HEK293T (cell line): ENCODE measurements around the gene UGT1A5.

Experiments used
- ARNT ChIP-seq: fragments of 450-650 bp; IDR thresholded peaks from 2 replicates; pipeline ENCODE4 v1.6.1; 2017; ENCODE audit warnings: mild to moderate bottlenecking
- BHLHE40 ChIP-seq: fragments of 450-650 bp; IDR thresholded peaks from 2 replicates; pipeline ENCODE4 v1.6.1; 2016; ENCODE audit warnings: mild to moderate bottlenecking, moderate library complexity, borderline replicate concordance
- CTBP1 ChIP-seq: fragments of 450-650 bp; IDR thresholded peaks from 2 replicates; pipeline ENCODE4 v1.6.1; 2016; ENCODE audit warnings: borderline replicate concordance
- ELF4 ChIP-seq: fragments of 450-650 bp; IDR thresholded peaks from 2 replicates; pipeline ENCODE4 v1.6.1; 2017; ENCODE audit warnings: antibody characterized with exemption
- FOXA1 ChIP-seq: fragments of 450-650 bp; IDR thresholded peaks from 2 replicates; pipeline ENCODE4 v1.6.1; 2016; ENCODE audit warnings: mild to moderate bottlenecking
- FOXK2 ChIP-seq: fragments of 450-650 bp; IDR thresholded peaks from 2 replicates; pipeline ENCODE4 v1.6.1; 2016; ENCODE audit warnings: mild to moderate bottlenecking
- FOXM1 ChIP-seq: fragments of 450-650 bp; IDR thresholded peaks from 2 replicates; pipeline ENCODE4 v1.6.1; 2017; ENCODE audit warnings: mild to moderate bottlenecking, borderline replicate concordance
- HDGF ChIP-seq: fragments of 450-650 bp; IDR thresholded peaks from 2 replicates; pipeline ENCODE4 v1.6.1; 2017; ENCODE audit warnings: antibody characterized with exemption, borderline replicate concordance
- L3MBTL2 ChIP-seq: fragments of 450-650 bp; conservative IDR thresholded peaks from 2 replicates; pipeline ENCODE4 v1.6.1; 2016; ENCODE audit warnings: mild to moderate bottlenecking
- NFRKB ChIP-seq: fragments of 450-650 bp; IDR thresholded peaks from 2 replicates; pipeline ENCODE4 v1.6.1; 2016; ENCODE audit warnings: mild to moderate bottlenecking, moderate library complexity
- SP1 ChIP-seq: fragments of 450-650 bp; IDR thresholded peaks from 2 replicates; pipeline ENCODE4 v1.6.1; 2017
- SUZ12 ChIP-seq: fragments of 450-650 bp; IDR thresholded peaks from 2 replicates; pipeline ENCODE4 v1.6.1; 2016; ENCODE audit warnings: mild to moderate bottlenecking
- ZNF384 ChIP-seq: fragments of 450-650 bp; IDR thresholded peaks from 2 replicates; pipeline ENCODE4 v1.6.1; 2016
- TF ChIP-seq, protein P1 (sequence below): fragments of 450-650 bp; IDR thresholded peaks from 2 replicates; pipeline ENCODE4 v1.6.1; 2016

DNA sequence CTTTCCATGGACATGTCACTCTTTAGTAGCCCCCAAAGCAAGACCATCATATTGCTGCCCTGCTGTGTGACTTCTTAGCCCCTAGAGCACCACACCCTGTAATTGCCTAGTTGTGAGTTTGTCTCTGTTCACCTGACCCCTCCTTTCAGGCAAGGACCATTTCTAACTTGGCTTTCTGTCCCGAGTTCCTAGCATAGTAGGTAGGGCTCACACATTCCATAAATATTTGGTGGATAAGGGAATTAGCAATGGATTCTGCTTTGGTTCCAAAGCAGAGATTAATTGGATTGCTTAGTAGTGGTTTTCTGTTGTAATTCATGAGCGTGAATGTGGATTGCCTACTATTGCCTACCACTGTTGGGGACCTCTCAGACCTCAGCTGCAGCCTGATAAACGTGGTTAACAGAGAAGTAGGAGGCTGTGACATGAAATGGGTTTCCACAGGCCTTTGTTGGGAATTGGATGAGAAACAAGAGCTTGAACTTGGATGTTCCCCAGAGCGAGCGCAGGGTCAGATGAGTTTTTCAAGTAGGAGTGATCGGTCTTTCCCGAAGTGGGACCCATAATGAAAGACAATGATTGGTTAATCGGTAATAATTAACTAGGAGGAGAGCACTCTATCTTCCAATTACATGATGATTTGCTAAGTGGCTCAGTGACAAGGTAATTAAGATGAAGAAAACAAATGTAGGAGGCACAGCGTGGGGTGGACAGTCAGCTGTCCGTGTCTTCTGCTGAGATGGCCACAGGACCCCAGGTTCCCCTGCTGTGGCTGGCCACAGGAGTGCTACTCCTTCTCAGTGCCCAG lies 34.0 kb downstream of the UGT1A5 start:
- TF ChIP-seq SUZ12 = no peak
- TF ChIP-seq FOXM1 = no peak
- no peak for TF ChIP-seq ZNF384
- TF ChIP-seq NFRKB = no peak
- TF ChIP-seq, protein P1, sequence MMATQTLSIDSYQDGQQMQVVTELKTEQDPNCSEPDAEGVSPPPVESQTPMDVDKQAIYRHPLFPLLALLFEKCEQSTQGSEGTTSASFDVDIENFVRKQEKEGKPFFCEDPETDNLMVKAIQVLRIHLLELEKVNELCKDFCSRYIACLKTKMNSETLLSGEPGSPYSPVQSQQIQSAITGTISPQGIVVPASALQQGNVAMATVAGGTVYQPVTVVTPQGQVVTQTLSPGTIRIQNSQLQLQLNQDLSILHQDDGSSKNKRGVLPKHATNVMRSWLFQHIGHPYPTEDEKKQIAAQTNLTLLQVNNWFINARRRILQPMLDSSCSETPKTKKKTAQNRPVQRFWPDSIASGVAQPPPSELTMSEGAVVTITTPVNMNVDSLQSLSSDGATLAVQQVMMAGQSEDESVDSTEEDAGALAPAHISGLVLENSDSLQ = no peak
- TF ChIP-seq FOXA1 = no peak
- TF ChIP-seq FOXK2 = no peak
- no peak for TF ChIP-seq ARNT
- no peak for TF ChIP-seq HDGF
- no peak for TF ChIP-seq CTBP1
- TF ChIP-seq SP1 = no peak
- TF ChIP-seq ELF4 = no peak
- no peak for TF ChIP-seq BHLHE40
- TF ChIP-seq L3MBTL2 = no peak
